HCT116 (cell line): Measurements from ENCODE around the gene CENATAC.

ENCODE experiments used
- ATF3 ChIP-seq: IDR thresholded peaks from 2 replicates; pipeline ENCODE4 v1.6.1; 2012
- CEBPB ChIP-seq: IDR thresholded peaks from 2 replicates; pipeline ENCODE4 v1.6.1; 2012; ENCODE audit warnings: low read depth
- POLR2A ChIP-seq: IDR thresholded peaks from 2 replicates; pipeline ENCODE4 v1.7.0; 2011; ENCODE audit warnings: borderline replicate concordance; ENCODE audit not compliant: insufficient read depth, insufficient read length; ENCODE audit errors: extremely low read depth
- POLR2AphosphoS5 ChIP-seq: IDR thresholded peaks from 2 replicates; pipeline ENCODE4 v1.6.1; 2011; ENCODE audit warnings: mild to moderate bottlenecking, low read depth, low read length, moderate library complexity
- RAD21 ChIP-seq: IDR thresholded peaks from 2 replicates; pipeline ENCODE4 v1.6.1; 2012; ENCODE audit warnings: low read depth, mild to moderate bottlenecking

GRCh38 chr11:119056421-119056999, 58.6 kb downstream of the CENATAC start:
- no peak for TF ChIP-seq POLR2AphosphoS5
- no peak for TF ChIP-seq RAD21
- no peak for TF ChIP-seq POLR2A
- TF ChIP-seq CEBPB: no peak
- TF ChIP-seq ATF3: no peak
